Measurements from ENCODE around the gene TMEM273.

Gene TMEM273

DNA sequence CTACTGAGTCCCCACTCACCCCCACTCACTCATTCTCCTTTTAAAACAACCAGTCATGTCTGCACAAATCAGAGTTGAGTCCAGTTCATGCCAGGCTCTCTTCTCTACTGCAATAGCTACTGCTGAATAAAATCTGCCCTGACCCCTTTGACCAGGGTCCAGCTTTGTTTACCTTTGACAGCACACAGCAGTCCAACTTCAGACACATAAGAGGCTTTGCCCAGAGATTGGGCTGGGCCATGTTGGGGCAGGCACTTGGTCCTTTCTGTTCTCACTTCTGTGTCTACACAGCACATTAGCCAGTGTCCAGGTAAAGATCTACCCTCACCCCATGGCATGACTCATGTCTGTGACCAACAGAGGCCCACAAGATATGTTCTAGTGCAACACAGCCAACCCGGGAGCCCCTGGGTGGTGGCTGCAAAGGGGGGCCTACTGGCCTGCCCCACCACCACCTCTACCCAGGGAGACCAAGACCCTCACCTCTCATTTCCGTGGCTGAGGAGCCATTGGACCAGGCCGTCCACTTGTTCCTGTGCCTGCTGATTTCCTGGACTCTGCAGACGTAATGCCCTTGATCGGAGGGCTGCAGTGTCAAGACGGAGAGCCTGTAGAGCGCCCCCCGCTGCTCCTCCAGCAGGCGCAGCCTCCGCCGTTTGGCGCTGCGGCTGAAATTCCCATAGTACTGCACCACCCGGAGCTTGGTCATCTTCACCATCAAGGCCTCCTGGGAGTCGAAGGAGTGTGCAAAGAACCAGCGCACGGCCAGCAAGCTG, 80.9 kb downstream of the TMEM273 start:
- DNase-seq (ENCODE audit: insufficient read length, low spot score), result no peak
- FAIRE-seq, result no peak
- TF ChIP-seq, protein P1, sequence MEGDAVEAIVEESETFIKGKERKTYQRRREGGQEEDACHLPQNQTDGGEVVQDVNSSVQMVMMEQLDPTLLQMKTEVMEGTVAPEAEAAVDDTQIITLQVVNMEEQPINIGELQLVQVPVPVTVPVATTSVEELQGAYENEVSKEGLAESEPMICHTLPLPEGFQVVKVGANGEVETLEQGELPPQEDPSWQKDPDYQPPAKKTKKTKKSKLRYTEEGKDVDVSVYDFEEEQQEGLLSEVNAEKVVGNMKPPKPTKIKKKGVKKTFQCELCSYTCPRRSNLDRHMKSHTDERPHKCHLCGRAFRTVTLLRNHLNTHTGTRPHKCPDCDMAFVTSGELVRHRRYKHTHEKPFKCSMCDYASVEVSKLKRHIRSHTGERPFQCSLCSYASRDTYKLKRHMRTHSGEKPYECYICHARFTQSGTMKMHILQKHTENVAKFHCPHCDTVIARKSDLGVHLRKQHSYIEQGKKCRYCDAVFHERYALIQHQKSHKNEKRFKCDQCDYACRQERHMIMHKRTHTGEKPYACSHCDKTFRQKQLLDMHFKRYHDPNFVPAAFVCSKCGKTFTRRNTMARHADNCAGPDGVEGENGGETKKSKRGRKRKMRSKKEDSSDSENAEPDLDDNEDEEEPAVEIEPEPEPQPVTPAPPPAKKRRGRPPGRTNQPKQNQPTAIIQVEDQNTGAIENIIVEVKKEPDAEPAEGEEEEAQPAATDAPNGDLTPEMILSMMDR (IDR thresholded peaks at IDR 0.05; ENCODE audit: insufficient read depth, missing control alignments), result no peak

DNA sequence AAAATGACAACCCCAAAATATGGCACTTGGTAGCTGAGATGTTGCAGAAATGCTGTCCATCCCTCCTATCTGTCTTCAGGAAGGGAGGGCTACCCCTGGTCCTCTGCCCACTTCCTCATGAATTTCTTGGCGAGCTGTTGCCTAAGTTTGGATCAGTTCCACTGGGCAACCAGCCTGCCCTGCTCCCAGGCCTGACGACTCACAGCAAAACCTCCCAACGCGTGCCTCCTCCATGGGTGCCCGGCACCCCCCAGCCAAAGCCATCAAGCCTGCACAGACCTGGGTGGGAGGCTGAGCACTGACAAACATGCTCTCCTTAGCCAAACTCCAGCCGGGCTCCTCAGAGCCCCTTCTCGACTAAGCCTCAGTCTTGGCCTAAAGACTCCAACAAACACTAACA, 81.7 kb downstream of the TMEM273 start:
- TF ChIP-seq, protein P1 (IDR thresholded peaks at IDR 0.05; ENCODE audit: insufficient read depth, missing control alignments), result no peak
- FAIRE-seq (no peak), DNase-seq (ENCODE audit: insufficient read length, low spot score) (no peak)

DNA sequence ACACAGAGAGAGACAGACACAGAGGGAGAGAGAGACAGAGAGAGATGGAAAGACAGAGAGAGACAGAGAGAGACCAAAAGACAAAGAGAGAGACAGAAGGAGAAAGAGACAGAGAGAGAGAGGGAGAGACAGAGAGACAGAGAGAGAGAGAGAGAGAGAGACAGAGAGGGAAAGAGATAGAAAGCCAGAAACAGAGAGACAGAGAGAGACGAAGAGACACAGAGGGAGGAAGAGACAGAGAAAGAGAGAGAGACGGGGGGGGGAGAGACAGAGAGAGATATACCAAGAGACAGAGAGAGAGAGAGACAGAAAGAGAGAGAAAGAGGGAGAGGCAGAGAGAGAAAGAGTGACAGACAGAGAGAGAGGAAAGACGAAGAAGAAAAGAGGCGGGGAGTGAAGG, 83.1 kb downstream of the TMEM273 start:
- no peak for FAIRE-seq
- TF ChIP-seq, protein P1 (IDR thresholded peaks at IDR 0.05; ENCODE audit: insufficient read depth, missing control alignments), result no peak
- DNase-seq (ENCODE audit: insufficient read length, low spot score), result no peak
